MCF 10A (cell line): ENCODE data around the gene GZMA. TPM values are rescaled to one million over a fixed set of nuclear protein-coding genes. Genes with fewer than 3 reads are reported as not detected.

Experiments
- BruUV-seq: library from RNA; stranded (reverse); fragments of 400-500 nt; replicated peaks from 2 replicates; lab custom pipeline; 2021; lab: Mats Ljungman, UMichigan
- CTCF ChIA-PET: fragments of 300-600 bp; sonication (Branson Sonifier 250); formaldehyde crosslinking; extraction: SDS; loops from one replicate; lab custom pipeline; 2021; ENCODE audit warnings: antibody characterized with exemption, inconsistent platforms; lab: Yijun Ruan, JAX
- POLR2A ChIA-PET: fragments of 300-600, 350-650 bp; sonication (Branson Sonifier 250); formaldehyde crosslinking; extraction: SDS; loops from one replicate; lab custom pipeline; 2020; ENCODE audit warnings: antibody characterized with exemption, inconsistent platforms; lab: Yijun Ruan, JAX
- DNase-seq: peaks from one replicate; pipeline ENCODE4 v3.0.0-alpha.2; 2018; ENCODE audit not compliant: unreplicated experiment
- H3K27ac Mint-ChIP-seq: one replicate; pipeline ENCODE4 v1.8.0; 2022; ENCODE audit warnings: mild to moderate bottlenecking, low read depth, mixed read lengths; ENCODE audit not compliant: unreplicated experiment
- H3K27me3 Mint-ChIP-seq: one replicate; pipeline ENCODE4 v1.8.0; 2022; ENCODE audit warnings: mixed read lengths; ENCODE audit not compliant: insufficient read depth, unreplicated experiment
- H3K36me3 Mint-ChIP-seq: one replicate; pipeline ENCODE4 v1.8.0; 2022; ENCODE audit warnings: mild to moderate bottlenecking, moderate library complexity, mixed read lengths; ENCODE audit not compliant: insufficient read depth, unreplicated experiment
- H3K4me1 Mint-ChIP-seq: one replicate; pipeline ENCODE4 v1.8.0; 2022; ENCODE audit warnings: mixed read lengths; ENCODE audit not compliant: insufficient read depth, unreplicated experiment
- H3K4me3 Mint-ChIP-seq: one replicate; pipeline ENCODE4 v1.8.0; 2022; ENCODE audit warnings: mild to moderate bottlenecking, moderate library complexity, mixed read lengths; ENCODE audit not compliant: unreplicated experiment
- H3K9me3 Mint-ChIP-seq: one replicate; pipeline ENCODE4 v1.8.0; 2022; ENCODE audit warnings: mixed read lengths; ENCODE audit not compliant: unreplicated experiment
- intact Hi-C: fragments of 100-400 bp; cut with micrococcal nuclease; formaldehyde crosslinking; loops from 2 replicates; pipeline ENCODE4 v1.14.1; 2022
- total RNA-seq: library from RNA; stranded (reverse); gene quantifications from 2 replicates; pipeline ENCODE4 v1.2.3, GENCODE V29; 2022
- TF ChIP-seq, protein P1 (sequence below): fragments of 200-600 bp; IDR thresholded peaks from one replicate; pipeline ENCODE4 v1.8.0; 2022; ENCODE audit warnings: antibody characterized with exemption, mild to moderate bottlenecking; ENCODE audit not compliant: unreplicated experiment

GZMA gene
- total RNA-seq, 1 experiment from 2014 or later = not detected

DNA sequence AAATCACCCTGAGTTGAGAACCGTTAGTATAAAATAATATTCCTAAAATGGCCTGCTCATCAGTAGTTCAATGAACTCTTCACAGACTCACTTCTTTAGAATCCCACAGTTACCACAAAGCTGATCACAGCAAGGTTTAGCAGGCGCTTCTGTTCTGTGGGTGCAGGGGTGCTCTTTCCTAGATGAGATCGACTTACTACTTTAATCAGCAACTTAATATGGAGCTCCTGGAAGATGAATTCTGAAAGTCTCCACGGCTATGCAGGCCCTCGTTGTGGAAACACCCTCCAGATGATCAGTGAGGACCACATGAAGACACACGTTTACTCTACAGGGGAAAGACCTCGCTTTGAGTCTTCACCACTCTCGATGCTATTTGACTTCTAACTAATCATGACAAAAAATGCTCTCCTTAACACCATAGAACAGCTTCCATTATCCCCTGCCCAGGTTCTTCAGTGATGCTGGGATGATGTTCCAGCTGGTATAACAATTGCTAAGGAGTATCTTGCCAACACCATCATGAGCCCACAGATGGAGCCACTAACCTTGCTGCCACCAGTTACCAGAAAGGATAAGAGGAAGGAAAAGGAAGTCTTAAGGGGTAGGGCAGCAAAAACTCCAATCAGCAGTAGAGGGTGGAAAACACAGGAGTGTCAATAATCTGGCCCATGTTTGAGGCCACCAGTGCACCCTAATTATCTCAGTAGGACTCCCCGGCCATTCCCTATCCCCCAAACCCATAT, 39.7 kb downstream of the GZMA start:
- intact Hi-C loops = loop anchor here (10.0 kb wide), 1 partner anchor 627 kb away; the partner anchor contains the start of gene SNX18
- Mint-ChIP-seq H3K9me3 (no peaks in the 10 kb centered on the region), H3K4me3 (no peak overlapping the region), H3K27me3 (peaks cover 76% of the 10 kb centered on the region), H3K27ac (no peak overlapping the region), H3K36me3 (no peaks in the 10 kb centered on the region), H3K4me1 (no peaks in the 10 kb centered on the region)
- no TSS peak for BruUV-seq
- ChIA-PET CTCF (interaction anchor here (0.7 to 4.1 kb wide), 7 partner anchors 16 to 298 kb away, joined by 3 to 35 read pairs (median 3); no protein-coding TSS in a partner anchor), POLR2A (no interaction called here)
- TF ChIP-seq, protein P1, sequence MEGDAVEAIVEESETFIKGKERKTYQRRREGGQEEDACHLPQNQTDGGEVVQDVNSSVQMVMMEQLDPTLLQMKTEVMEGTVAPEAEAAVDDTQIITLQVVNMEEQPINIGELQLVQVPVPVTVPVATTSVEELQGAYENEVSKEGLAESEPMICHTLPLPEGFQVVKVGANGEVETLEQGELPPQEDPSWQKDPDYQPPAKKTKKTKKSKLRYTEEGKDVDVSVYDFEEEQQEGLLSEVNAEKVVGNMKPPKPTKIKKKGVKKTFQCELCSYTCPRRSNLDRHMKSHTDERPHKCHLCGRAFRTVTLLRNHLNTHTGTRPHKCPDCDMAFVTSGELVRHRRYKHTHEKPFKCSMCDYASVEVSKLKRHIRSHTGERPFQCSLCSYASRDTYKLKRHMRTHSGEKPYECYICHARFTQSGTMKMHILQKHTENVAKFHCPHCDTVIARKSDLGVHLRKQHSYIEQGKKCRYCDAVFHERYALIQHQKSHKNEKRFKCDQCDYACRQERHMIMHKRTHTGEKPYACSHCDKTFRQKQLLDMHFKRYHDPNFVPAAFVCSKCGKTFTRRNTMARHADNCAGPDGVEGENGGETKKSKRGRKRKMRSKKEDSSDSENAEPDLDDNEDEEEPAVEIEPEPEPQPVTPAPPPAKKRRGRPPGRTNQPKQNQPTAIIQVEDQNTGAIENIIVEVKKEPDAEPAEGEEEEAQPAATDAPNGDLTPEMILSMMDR = no peak
- no peak for DNase-seq

DNA sequence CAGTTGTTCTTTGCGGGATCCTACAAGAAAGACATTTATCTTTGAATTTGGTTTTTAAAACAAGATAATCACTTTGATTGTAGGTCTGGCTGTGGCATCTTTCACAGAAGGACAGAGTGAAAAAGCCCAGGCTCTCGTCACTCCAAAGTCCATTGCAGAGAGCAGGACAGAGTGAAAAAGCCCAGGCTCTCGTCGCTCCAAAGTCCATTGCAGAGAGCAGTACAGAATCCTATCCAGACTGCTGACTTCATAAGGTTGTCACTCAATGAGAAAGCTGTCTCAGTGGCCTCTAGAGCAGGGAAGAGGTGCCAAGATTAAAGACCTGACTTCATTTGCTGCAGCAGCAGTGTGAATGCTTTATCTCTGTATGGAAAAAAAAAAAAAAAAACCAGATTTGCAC, 41.2 kb downstream of the GZMA start:
- no peak overlapping the region for H3K4me3 Mint-ChIP-seq
- TF ChIP-seq, protein P1 = no peak
- no peaks in the 10 kb centered on the region for H3K4me1 Mint-ChIP-seq
- no TSS peak for BruUV-seq
- intact Hi-C loops = loop anchor here (10.0 kb wide), 1 partner anchor 629 kb away; the partner anchor contains the start of gene SNX18
- ChIA-PET CTCF (interaction anchor here (0.6 to 4.4 kb wide), 4 partner anchors 16 to 366 kb away, joined by 4 to 90 read pairs (median 6); partner anchors contain the start of gene GPX8), POLR2A (interaction anchor here (0.7 to 1.0 kb wide), 2 partner anchors 16 to 237 kb away, joined by 3 to 5 read pairs; partner anchors contain the start of gene GPX8)
- H3K9me3 Mint-ChIP-seq = no peaks in the 10 kb centered on the region
- H3K36me3 Mint-ChIP-seq = no peaks in the 10 kb centered on the region
- no peak for DNase-seq
- no peak overlapping the region for H3K27ac Mint-ChIP-seq
- peaks cover 61% of the 10 kb centered on the region for H3K27me3 Mint-ChIP-seq

DNA sequence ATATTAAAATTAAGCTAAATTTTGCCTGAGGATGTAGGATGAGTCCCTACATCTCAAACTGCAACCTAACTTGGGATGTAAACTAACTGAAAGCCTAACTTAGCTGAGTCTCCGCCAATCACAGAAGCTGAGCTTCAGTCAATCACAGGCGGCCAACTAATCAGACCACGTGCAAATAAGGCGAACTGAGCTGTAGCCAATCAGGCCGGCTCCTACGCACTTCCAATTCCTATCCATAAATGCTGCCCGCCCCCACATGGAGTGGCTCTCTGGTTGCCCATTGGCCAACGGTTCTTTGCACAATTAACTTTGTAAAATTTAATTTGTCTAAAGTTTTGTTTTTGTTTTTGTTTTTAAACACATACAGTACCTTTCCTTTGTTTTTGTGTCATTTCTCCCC, 43.6 kb downstream of the GZMA start:
- H3K27ac Mint-ChIP-seq = no peak overlapping the region
- ChIA-PET CTCF (interaction anchor here (0.5 to 4.4 kb wide), 33 partner anchors 8 to 902 kb away, joined by 3 to 90 read pairs (median 4); partner anchors contain the start of genes ESM1 and GPX8), POLR2A (interaction anchor here (1.3 to 1.4 kb wide), 4 partner anchors 13 to 239 kb away, joined by 5 to 14 read pairs (median 11); partner anchors contain the start of gene GPX8)
- H3K4me3 Mint-ChIP-seq = no peak overlapping the region
- H3K36me3 Mint-ChIP-seq = no peaks in the 10 kb centered on the region
- intact Hi-C loops = loop anchor here (1.0 to 10.0 kb wide), 4 partner anchors 202 to 631 kb away; partner anchors contain the start of gene SNX18
- TF ChIP-seq, protein P1 = no peak
- peaks cover 67% of the 10 kb centered on the region for H3K27me3 Mint-ChIP-seq
- no peak for DNase-seq
- BruUV-seq = no TSS peak
- H3K9me3 Mint-ChIP-seq = no peaks in the 10 kb centered on the region
- H3K4me1 Mint-ChIP-seq = no peaks in the 10 kb centered on the region

DNA sequence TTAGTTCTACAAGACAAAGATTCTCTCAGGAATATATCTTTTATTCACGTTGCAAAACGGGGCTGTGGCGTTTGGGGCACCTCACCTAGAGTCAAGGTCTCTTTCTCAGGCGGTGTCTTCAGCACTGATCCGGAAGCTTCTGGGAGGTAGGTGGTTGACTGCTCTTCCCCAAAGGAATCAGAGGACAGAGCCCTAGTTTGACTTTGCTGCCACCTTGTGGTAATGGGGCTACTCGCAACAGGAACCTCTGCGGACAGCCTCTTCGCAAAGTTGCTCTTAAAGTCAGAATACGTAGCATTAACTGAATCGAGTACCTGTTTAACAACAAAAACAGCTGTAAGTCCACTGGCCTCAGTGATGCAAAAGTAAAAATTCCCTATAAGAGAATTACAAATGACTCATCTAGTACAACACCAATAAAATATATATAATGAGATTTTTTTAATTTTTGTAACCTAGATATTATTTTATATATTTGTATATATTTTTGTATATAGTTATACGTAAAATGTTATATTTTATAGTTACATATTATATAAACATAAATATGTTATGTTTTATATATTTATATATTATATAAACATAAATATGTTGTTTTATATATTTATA, 44.2 kb downstream of the GZMA start:
- no TSS peak for BruUV-seq
- Mint-ChIP-seq H3K9me3 (no peaks in the 10 kb centered on the region), H3K36me3 (no peaks in the 10 kb centered on the region), H3K4me1 (no peaks in the 10 kb centered on the region), H3K27ac (no peak overlapping the region), H3K27me3 (peaks cover 63% of the 10 kb centered on the region), H3K4me3 (no peak overlapping the region)
- ChIA-PET POLR2A (interaction anchor here (1.3 to 1.4 kb wide), 4 partner anchors 13 to 240 kb away, joined by 5 to 14 read pairs (median 11); partner anchors contain the start of gene GPX8), CTCF (interaction anchor here (0.6 to 4.4 kb wide), 34 partner anchors 8 to 903 kb away, joined by 3 to 90 read pairs (median 4); partner anchors contain the start of genes ESM1 and GPX8)
- intact Hi-C loops = loop anchor here (1.0 to 10.0 kb wide), 4 partner anchors 202 to 632 kb away; partner anchors contain the start of gene SNX18
- peak; percentile 90 for DNase-seq
- TF ChIP-seq, protein P1 = peak; percentile 89
